Thoracic aorta (tissue), 2 donors: ENCODE results near the gene PTCH2. TPM values are rescaled to one million over a fixed set of nuclear protein-coding genes. Genes with fewer than 3 reads are reported as not detected.
A peak's percentile ranks its signal among the peaks of the same experiment; 100 is the strongest.
"Not testable (repeated sequence)": the region's sequence is repeated elsewhere in the genome, so short reads cannot be mapped to it uniquely, and the experiment has no call there.

Experiments used
- ATAC-seq: fragments of 150-250 bp; one replicate; pipeline ENCODE4 v1.8.0; 2017; ENCODE audit warnings: low read depth; ENCODE audit not compliant: insufficient number of reproducible peaks, low FRiP score
- DNase-seq: peaks from one replicate; pipeline ENCODE4 v3.0.0-alpha.2; 2020; ENCODE audit warnings: low spot score
- H3K27ac ChIP-seq, 2 donors: fragments of 200-600 bp; sonication (generic); 1 replicate in 1 of 2; 2 replicates in 1 of 2; pipeline ENCODE4 v1.5.1; 2016; ENCODE audit warnings: mild to moderate bottlenecking in 2 of 2, moderate library complexity in 2 of 2
- H3K27me3 ChIP-seq: fragments of 200-600 bp; sonication (generic); replicated peaks from 2 replicates; pipeline ENCODE4 v1.6.0; 2016; ENCODE audit warnings: mild to moderate bottlenecking; ENCODE audit not compliant: insufficient read depth
- H3K36me3 ChIP-seq: fragments of 200-600 bp; sonication (generic); one replicate; pipeline ENCODE4 v1.5.1; 2016
- H3K4me1 ChIP-seq, 2 donors: fragments of 200-600 bp; sonication (generic); 1 replicate in 1 of 2; 2 replicates in 1 of 2; pipeline versions ENCODE4 v1.5.1 to v1.6.0; 2016; ENCODE audit warnings: low read depth in 2 of 2, mild to moderate bottlenecking in 1 of 2; ENCODE audit not compliant: control insufficient read depth in 1 of 2
- H3K4me3 ChIP-seq: fragments of 200-600 bp; sonication (generic); 2 replicates; pipeline ENCODE4 v1.5.1; 2016; ENCODE audit warnings: mild to moderate bottlenecking
- H3K9me3 ChIP-seq: fragments of 200-600 bp; sonication (generic); 2 replicates; pipeline ENCODE4 v1.5.1; 2016
- CTCF ChIP-seq: fragments of 200-600 bp; sonication (generic); IDR thresholded peaks from one replicate; pipeline ENCODE4 v1.5.1; 2019; ENCODE audit warnings: antibody characterized with exemption
- total RNA-seq, 2 donors: library from RNA; depleted of rRNA; stranded (reverse); fragments of >200 nt; gene quantifications; one replicate each; pipeline versions ENCODE4 v1.1.0 to v1.2.3, GENCODE V29; 2016

Gene PTCH2
- total RNA-seq, 2 donors from 2014 or later: 0.95 to 1.3 TPM

- H3K27ac ChIP-seq: peak overlapping the region; percentile 91 to 97
- H3K36me3 ChIP-seq: peaks cover 8% of the 10 kb centered on the region
- no peak overlapping the region for H3K4me3 ChIP-seq
- TF ChIP-seq CTCF: no peak
- H3K9me3 ChIP-seq: no peaks in the 10 kb centered on the region
- no peaks in the 10 kb centered on the region for H3K27me3 ChIP-seq
- H3K4me1 ChIP-seq: peaks cover 3 to 36% of the 10 kb centered on the region in 2 donors
- no peak for DNase-seq
- no peak for ATAC-seq
Observed at GRCh38 chr1:44817771-44818495, 25.1 kb downstream of the PTCH2 start.

GRCh38 chr1:44817307-44817706 is 25.7 kb downstream of the PTCH2 start:
- no peak overlapping the region for H3K4me3 ChIP-seq
- no peak for TF ChIP-seq CTCF
- no peak for DNase-seq
- no peaks in the 10 kb centered on the region for H3K9me3 ChIP-seq
- H3K4me1 ChIP-seq: peaks cover 3 to 43% of the 10 kb centered on the region in 2 donors
- no peak overlapping the region for H3K27ac ChIP-seq
- no peaks in the 10 kb centered on the region for H3K27me3 ChIP-seq
- no peak for ATAC-seq
- H3K36me3 ChIP-seq: peaks cover 8% of the 10 kb centered on the region

- peaks cover 13 to 50% of the 10 kb centered on the region in 2 donors for H3K4me1 ChIP-seq
- not testable (repeated sequence) for H3K4me3 ChIP-seq, H3K27me3 ChIP-seq, H3K9me3 ChIP-seq, H3K36me3 ChIP-seq, H3K27ac ChIP-seq, ATAC-seq, DNase-seq
Observed at GRCh38 chr1:44815926-44816325, 27.1 kb downstream of the PTCH2 start.

- Histone ChIP-seq H3K9me3 (no peaks in the 10 kb centered on the region), H3K4me3 (peak overlapping the region; percentile 64), H3K36me3 (peaks cover 8% of the 10 kb centered on the region), H3K27ac (peak overlapping the region; percentile 56 to 99), H3K27me3 (no peaks in the 10 kb centered on the region), H3K4me1 (peaks cover 38 to 54% of the 10 kb centered on the region in 2 donors)
- ATAC-seq (no peak), DNase-seq (no peak)
- TF ChIP-seq CTCF: no peak
Observed at GRCh38 chr1:44812822-44813543, 30.1 kb downstream of the PTCH2 start.

- no peak for DNase-seq
- H3K4me1 ChIP-seq: peaks cover 48 to 72% of the 10 kb centered on the region in 2 donors
Observed at GRCh38 chr1:44811234-44811633, 31.8 kb downstream of the PTCH2 start.

GRCh38 chr1:44810762-44811105 is 32.3 kb downstream of the PTCH2 start:
- Histone ChIP-seq H3K27ac (peak overlapping the region; percentile 99 to 100), H3K36me3 (peaks cover 12% of the 10 kb centered on the region), H3K4me1 (peaks cover 53 to 77% of the 10 kb centered on the region in 2 donors), H3K4me3 (peak overlapping the region; percentile 59)
- ATAC-seq, H3K9me3 ChIP-seq, DNase-seq, H3K27me3 ChIP-seq: not testable (repeated sequence)

More at GRCh38 chr1:44811234-44811633, 31.8 kb downstream of the PTCH2 start:
- ATAC-seq: no peak
- Histone ChIP-seq H3K27ac (peak overlapping the region; percentile 99 to 100), H3K9me3 (no peaks in the 10 kb centered on the region), H3K36me3 (peaks cover 8% of the 10 kb centered on the region), H3K27me3 (no peaks in the 10 kb centered on the region), H3K4me3 (peak overlapping the region; percentile 2)
- TF ChIP-seq CTCF: no peak
